ENCODE data around the gene FFAR4. TPM values are rescaled to one million over a fixed set of nuclear protein-coding genes. Genes with fewer than 3 reads are reported as not detected.

FFAR4 gene
- total and polyA plus RNA-seq, 2 donors (not counting 1 experiment from before 2014, with no cell fraction given), result not detected

- H3K79me2 ChIP-seq (ENCODE audit: control insufficient read depth, insufficient read depth, low read length), result no peaks in the 10 kb centered on the region
- no peak overlapping the region for H2AFZ ChIP-seq (ENCODE audit: low read length)
- H3K27ac ChIP-seq (ENCODE audit: insufficient read depth, low read length), result no peak overlapping the region
- H4K20me1 ChIP-seq (ENCODE audit: control insufficient read depth, extremely low read depth, insufficient read depth, low read length), result no peaks in the 10 kb centered on the region
- H3K36me3 ChIP-seq (ENCODE audit: control insufficient read depth, insufficient read depth, low read length), result no peaks in the 10 kb centered on the region
- no peaks in the 10 kb centered on the region for H3K27me3 ChIP-seq (ENCODE audit: control insufficient read depth, insufficient read depth, low read length)
- H3K9me3 ChIP-seq (ENCODE audit: control insufficient read depth, insufficient read depth, low read depth, low read length), result no peaks in the 10 kb centered on the region
- H3K4me1 ChIP-seq (ENCODE audit: control insufficient read depth, extremely low read depth, insufficient read depth, low read length), result no peaks in the 10 kb centered on the region
- no peak overlapping the region for H3K9ac ChIP-seq (ENCODE audit: insufficient read depth, low read length)
- DNase-seq (ENCODE audit: low read depth in 2 of 2), result no peak
- H3K4me2 ChIP-seq (ENCODE audit: extremely low read depth, insufficient read depth, low read length), result no peak overlapping the region
- TF ChIP-seq EZH2 (IDR thresholded peaks at IDR 0.05; ENCODE audit: low read length, missing control alignments), result no peak
- no peak for TF ChIP-seq CTCF (conservative IDR thresholded peaks at IDR 0.05 in 1 of 2, IDR thresholded peaks at IDR 0.05 in 1 of 2; ENCODE audit: low read depth in 1 of 2, low read length in 2 of 2)
- H3K4me3 ChIP-seq (replicated peaks in 1 of 4; ENCODE audit: control extremely low read depth in 1 of 4, insufficient read depth in 1 of 4, low read depth in 3 of 4, low read length in 4 of 4), result no peak overlapping the region
These were observed 47.8 kb downstream of the FFAR4 start for GRCh38 chr10:93614101-93614825.

DNA sequence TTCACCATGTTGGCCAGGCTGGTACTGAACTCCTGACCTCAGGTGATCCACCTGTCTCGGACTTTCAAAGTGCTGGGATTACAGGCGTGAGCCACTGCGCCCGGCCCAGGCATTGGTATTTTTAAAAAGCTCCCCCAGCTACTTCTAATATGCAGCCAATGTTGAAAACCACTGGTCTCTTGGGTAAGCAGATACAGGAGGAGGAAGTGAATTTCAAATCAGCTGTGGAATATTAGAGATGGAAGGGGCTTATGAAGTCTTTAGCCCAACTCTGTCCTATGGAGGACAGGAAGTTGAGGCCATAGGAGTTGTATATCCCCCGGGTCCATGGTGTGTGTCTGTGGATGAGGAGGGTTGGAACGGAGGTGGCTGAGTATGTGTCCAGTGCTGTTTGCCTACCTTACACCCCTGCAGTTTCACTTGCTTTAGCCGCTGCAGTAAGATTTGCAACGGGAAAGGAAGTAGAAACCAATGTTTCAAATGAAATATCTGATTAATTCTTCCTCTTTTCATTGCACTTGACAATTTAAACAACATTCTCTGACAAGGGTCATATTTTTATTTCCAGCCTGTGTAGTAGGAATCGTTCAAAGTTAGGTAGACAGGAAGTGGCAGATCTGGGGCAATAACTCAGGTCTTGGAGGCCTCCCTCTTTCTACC, 49.2 kb downstream of the FFAR4 start:
- H2AFZ ChIP-seq (ENCODE audit: low read length), result no peak overlapping the region
- H3K27ac ChIP-seq (ENCODE audit: insufficient read depth, low read length), result no peak overlapping the region
- DNase-seq (ENCODE audit: low read depth in 2 of 2), result no peak
- TF ChIP-seq EZH2 (IDR thresholded peaks at IDR 0.05; ENCODE audit: low read length, missing control alignments) (no peak), CTCF (conservative IDR thresholded peaks at IDR 0.05 in 1 of 2, IDR thresholded peaks at IDR 0.05 in 1 of 2; ENCODE audit: low read depth in 1 of 2, low read length in 2 of 2) (no peak)
- no peaks in the 10 kb centered on the region for H3K79me2 ChIP-seq (ENCODE audit: control insufficient read depth, insufficient read depth, low read length)
- no peaks in the 10 kb centered on the region for H3K36me3 ChIP-seq (ENCODE audit: control insufficient read depth, insufficient read depth, low read length)
- H3K9ac ChIP-seq (ENCODE audit: insufficient read depth, low read length), result no peak overlapping the region
- no peaks in the 10 kb centered on the region for H3K27me3 ChIP-seq (ENCODE audit: control insufficient read depth, insufficient read depth, low read length)
- H3K4me3 ChIP-seq (replicated peaks in 1 of 4; ENCODE audit: control extremely low read depth in 1 of 4, insufficient read depth in 1 of 4, low read depth in 3 of 4, low read length in 4 of 4), result no peak overlapping the region
- no peaks in the 10 kb centered on the region for H3K9me3 ChIP-seq (ENCODE audit: control insufficient read depth, insufficient read depth, low read depth, low read length)
- no peaks in the 10 kb centered on the region for H3K4me1 ChIP-seq (ENCODE audit: control insufficient read depth, extremely low read depth, insufficient read depth, low read length)
- H4K20me1 ChIP-seq (ENCODE audit: control insufficient read depth, extremely low read depth, insufficient read depth, low read length), result no peaks in the 10 kb centered on the region
- H3K4me2 ChIP-seq (ENCODE audit: extremely low read depth, insufficient read depth, low read length), result no peak overlapping the region

- Histone ChIP-seq H3K4me2 (ENCODE audit: extremely low read depth, insufficient read depth, low read length) (no peak overlapping the region), H3K9ac (ENCODE audit: insufficient read depth, low read length) (no peak overlapping the region), H3K27ac (ENCODE audit: insufficient read depth, low read length) (no peak overlapping the region), H3K4me1 (ENCODE audit: control insufficient read depth, extremely low read depth, insufficient read depth, low read length) (no peaks in the 10 kb centered on the region), H3K79me2 (ENCODE audit: control insufficient read depth, insufficient read depth, low read length) (no peaks in the 10 kb centered on the region), H3K36me3 (ENCODE audit: control insufficient read depth, insufficient read depth, low read length) (no peaks in the 10 kb centered on the region), H3K9me3 (ENCODE audit: control insufficient read depth, insufficient read depth, low read depth, low read length) (no peaks in the 10 kb centered on the region), H4K20me1 (ENCODE audit: control insufficient read depth, extremely low read depth, insufficient read depth, low read length) (no peaks in the 10 kb centered on the region), H3K4me3 (replicated peaks in 1 of 4; ENCODE audit: control extremely low read depth in 1 of 4, insufficient read depth in 1 of 4, low read depth in 3 of 4, low read length in 4 of 4) (no peak overlapping the region), H3K27me3 (ENCODE audit: control insufficient read depth, insufficient read depth, low read length) (peaks cover 6% of the 10 kb centered on the region), H2AFZ (ENCODE audit: low read length) (no peak overlapping the region)
- DNase-seq (ENCODE audit: low read depth in 2 of 2), result no peak
- TF ChIP-seq EZH2 (IDR thresholded peaks at IDR 0.05; ENCODE audit: low read length, missing control alignments) (no peak), CTCF (conservative IDR thresholded peaks at IDR 0.05 in 1 of 2, IDR thresholded peaks at IDR 0.05 in 1 of 2; ENCODE audit: low read depth in 1 of 2, low read length in 2 of 2) (no peak)
These were observed 54.5 kb downstream of the FFAR4 start for GRCh38 chr10:93620925-93621324.

Measured in fibroblast of lung (primary cell).